ENCODE measurements around the gene CSNK1A1L. TPM values are rescaled to one million over a fixed set of nuclear protein-coding genes. Genes with fewer than 3 reads are reported as not detected.
A peak's percentile ranks its signal among the peaks of the same experiment; 100 is the strongest.

The CSNK1A1L gene
- 0.12 TPM for polyA plus RNA-seq (2013, experiment 1 of 2; ENCODE audit: insufficient read length)
- 0.07 TPM for polyA plus RNA-seq (2013, experiment 2 of 2; ENCODE audit: insufficient read length)

DNA sequence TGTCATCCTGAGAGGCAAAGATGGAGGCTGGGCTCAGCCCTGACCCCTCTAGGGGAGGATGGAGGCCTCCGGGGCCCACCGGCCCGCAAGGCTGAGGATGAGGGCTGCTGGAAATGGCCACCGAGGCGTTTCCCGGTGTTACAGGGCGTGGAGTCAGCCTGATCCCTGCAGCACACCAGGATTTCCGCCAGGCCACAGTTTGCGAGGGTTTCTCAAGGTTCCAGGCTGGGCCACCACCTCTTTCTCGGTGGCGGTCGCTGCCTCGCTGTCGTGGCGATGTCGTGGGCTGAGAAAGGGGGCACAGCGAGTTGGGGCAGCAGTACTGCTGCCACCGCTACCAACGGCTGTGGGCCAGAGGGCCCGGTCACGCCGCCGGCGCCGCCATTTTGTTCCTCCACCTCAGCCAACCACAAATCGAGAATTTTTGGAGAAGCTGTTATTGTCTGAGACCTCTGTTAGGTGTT is at the start of gene CSNK1A1L:
CSNK1A1L (minus strand) TSS at position 414 of the 464 bp plus-strand sequence; CDS start at position 6, 408 bp downstream.
- DNase-seq = no peak

DNA sequence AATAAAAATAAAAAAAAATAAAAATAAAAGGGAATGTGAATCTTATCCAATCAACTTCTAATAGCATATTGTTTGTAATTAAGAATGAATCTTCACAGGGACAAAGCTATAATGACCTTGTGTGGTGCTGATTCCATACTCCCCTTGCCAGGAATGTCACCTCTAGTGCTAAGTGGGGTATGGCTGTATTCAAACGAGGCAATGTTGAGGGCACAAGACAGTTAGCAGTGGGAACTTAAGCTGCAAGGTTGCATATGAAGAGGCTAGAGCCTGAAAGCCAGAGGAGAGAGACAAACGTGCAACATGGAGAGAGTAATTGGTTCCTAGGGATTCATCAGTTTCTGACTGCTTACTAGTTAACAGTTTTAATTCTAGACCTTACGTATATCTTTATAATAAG is 43.9 kb upstream of the CSNK1A1L start:
- DNase-seq = no peak

DNA sequence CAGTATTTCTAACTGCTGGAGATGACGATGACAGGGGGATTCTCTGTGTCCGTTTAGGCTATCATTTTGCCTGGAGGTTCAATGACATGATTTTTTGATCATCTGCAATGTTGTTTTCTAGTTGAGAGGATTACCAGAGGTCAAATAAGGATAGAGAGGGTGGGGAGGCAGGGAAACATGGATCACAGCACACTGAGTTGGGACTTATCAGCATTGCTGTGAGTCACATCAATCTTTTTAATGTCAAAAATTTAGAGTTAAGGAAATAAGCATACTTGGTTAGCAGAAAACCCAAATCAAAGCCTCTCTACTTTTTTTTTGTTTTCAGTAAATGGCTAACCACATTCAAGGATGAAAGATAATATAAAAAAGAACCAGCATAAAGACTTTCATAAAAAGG is 43.0 kb upstream of the CSNK1A1L start:
- peak; percentile 48 for DNase-seq

DNA sequence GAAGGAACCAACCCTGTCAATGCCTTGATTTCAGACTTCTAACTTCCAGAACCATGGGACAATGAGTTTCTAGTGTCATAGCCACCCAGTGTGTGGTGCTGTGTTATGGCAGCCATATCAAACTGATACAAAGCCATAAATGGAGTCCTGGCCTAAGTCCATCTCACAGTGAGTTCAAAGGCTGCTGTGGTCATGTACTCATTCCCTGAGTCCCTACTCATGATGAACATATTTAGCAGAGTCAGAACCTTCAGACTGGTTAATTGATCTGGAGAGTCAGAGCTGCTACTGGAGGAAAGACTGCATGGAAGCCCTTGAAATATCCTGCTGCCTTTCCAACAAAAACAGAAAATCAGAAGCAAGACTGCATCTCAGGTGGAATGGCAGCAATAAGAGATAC is 39.2 kb upstream of the CSNK1A1L start:
- peak; percentile 73 for DNase-seq

DNA sequence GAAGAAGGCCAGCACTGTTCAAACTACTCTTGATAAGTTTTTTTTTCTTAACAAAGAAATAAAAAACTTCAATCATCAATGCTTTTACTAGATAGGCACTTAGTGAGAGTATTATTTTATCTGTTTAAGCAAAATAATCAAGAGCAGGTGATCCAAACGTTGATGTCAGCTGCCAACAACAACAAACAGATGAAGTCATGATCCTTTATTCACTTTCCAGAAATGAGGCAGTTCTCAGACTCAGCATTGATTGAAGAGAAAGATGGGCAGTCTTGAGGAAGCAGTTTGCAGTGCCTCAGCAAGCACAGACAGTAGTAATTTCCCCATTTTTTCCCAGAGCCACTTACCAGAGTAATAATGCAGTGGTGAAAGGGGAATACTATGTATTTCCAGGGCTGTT is 38.4 kb upstream of the CSNK1A1L start:
- DNase-seq = peak; percentile 43

DNA sequence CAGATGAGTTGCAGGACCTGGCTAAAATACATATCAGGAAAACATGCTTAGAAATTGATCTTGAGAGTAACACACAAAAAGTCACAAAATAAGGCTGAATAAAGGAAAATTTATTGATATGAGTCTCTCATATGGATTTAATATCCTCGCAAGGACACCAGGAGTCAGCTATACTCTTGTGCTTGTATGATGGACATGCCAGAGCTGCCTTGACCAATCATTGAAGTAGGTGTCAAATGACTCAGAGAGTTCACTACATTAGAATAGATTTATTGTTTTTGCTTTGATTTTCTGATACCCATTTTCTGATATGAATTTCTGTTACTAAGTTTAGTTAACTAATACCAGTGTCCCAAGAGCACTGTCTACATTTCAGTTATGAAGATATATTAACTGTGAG is 37.4 kb upstream of the CSNK1A1L start:
- no peak for DNase-seq

DNA sequence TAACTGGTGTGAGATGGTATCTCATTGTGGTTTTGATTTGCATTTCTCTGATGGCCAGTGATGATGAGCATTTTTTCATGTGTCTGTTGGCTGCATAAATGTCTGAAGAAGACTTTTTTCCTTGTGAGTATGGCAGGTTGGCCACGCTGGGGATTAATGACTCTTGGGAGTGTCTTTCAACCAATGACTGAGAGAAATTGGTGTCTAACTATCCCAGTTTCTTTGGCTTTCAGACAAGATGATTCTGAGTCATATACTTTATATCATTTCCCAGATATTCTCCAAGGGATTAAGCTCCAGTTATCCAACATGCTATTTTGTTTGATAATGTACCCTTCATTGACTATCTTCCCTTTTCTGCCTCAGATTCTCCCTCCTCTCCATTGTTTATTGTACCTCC is 35.5 kb upstream of the CSNK1A1L start:
- DNase-seq = peak; percentile 81

DNA sequence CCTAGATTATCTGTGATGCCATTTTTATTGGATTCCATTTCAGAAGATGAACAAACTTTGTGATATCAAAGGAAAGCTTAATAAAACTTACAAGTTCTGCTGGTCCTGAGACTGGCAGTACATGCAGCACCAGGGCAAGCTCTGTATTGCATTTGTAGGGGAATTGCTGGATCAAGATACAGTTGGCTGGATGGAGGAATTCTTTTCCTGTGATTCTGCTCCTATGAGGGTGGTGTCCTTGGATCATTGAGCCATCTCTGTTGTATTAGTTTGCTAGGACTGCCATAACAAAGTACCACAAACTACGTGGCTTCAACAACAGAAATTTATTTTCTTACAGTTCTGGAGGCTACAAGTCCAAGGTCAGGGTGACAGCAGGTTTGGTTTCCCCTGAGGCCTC is 33.9 kb upstream of the CSNK1A1L start:
- DNase-seq = peak; percentile 27

DNA sequence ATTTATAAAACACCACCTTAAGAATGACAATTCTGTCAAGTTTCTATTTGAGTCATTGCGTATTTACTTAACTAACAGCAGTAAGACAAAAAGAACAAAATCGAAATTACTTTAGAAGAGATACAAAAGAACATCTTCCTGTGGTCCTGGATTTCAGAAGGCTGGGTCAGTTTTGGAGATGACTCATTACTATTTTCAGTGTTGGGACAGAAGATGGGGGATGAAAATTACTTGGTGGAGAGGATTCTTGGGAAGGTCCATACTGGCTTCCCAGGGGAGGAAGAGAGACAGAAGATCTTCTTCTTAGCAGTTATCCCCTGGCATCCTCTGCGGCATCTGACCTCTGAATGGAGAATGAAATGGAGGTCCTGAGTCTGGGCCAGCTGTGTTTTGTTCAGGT is 33.5 kb upstream of the CSNK1A1L start:
- peak; percentile 65 for DNase-seq

DNA sequence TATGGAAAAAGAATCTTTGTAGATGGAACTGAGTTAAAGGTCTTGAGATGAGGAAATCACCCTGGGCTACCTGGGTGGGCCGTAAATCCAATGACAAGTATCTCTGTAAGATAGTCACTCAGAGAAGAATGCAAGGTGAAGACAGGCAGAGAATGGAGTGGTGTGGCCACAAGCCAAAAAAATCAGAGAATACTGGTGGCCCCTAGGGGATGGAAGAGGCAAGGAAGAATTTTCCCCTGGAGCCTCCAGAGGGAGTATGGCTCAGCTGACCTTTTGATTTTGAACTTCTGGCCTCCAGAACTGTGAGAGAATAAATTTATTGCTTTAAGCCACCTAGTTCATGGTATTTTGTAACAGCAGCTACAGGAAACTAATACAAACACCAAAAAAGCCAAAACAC is 32.7 kb upstream of the CSNK1A1L start:
- peak; percentile 92 for DNase-seq

DNA sequence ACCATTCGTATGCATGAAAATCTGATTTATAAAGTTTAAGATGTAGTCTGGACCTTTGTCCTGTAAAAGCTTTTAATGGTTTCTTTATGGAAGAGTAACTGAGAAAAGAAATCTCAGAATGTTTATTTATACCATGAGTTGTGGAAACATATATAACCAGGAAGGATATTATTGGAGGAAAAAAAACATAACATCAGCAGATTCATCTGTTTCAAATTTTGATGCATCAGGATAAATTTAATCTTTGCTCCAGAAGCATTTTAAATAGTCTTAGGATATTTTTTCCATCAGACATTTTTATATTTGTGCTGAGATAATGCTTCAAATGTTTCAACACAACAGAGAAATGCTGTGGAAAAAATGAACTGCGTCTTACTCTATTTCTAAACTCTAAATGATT is 31.2 kb upstream of the CSNK1A1L start:
- DNase-seq = no peak

DNA sequence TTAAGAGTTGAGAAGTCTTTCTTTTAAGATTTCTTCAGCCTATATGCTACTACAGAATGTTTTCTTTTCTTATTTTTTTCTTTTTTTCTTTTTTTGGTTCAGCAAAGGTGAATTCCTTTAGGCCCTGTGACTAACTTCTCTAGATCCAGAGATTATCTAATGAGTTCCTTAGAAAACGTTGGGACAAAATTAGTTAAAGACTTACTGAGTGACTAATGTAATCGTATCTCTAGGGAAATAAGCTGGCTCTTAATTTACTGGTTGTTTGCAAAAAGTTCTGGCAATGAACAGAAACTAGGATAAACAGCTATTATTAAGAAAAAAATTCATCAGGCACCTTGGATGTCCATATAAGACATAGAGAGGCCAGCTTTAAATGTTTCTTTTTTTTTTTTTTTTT is 30.7 kb upstream of the CSNK1A1L start:
- no peak for DNase-seq

DNA sequence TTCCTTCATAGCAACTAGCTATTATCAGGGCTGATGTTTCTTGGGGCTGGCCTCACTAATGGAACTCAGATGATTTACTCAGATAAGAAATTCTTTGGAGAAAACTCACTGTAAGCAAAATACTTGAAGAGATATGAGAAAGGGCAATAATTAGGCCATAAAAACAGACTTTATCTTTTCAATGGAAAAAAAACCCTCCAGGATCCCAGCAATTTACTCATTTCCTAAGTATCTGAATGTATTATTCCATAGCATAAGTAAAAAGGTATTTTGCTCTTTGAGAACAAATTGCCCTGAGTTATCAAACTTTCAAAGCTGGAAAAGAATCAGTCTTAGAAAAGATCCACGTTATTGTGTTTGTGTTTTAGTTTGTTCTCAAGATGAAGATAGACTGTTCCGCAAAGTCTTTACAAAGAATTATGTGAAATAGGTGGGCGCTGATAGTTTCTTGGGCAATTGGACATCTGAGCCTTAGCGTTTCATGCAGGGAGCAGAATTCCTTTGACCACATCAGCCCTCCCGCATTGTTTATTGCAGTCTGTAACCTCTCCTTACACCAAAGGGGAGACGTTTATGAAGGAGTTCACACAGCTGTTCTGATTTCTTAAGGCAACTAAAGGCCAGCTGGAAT is 29.1 kb upstream of the CSNK1A1L start:
- peak; percentile 79 for DNase-seq

DNA sequence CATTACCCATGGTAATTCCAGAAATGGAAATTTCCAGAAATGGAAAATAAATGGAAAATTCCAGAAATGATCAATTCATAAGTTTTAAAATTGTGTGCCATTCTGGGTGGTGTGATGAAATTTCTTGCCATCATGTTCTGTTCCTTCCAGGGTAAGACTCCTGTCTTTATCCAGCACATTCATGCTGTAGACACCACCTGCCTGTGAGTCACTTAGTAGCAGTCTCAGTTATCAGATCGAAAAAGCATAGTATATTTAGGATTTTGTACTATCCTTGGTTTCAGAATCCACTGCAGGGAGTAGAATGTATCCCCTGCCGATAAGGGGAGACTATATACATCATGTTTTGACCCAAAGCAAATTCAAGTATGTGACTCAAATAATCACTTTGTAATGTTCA is 26.7 kb upstream of the CSNK1A1L start:
- DNase-seq = no peak

DNA sequence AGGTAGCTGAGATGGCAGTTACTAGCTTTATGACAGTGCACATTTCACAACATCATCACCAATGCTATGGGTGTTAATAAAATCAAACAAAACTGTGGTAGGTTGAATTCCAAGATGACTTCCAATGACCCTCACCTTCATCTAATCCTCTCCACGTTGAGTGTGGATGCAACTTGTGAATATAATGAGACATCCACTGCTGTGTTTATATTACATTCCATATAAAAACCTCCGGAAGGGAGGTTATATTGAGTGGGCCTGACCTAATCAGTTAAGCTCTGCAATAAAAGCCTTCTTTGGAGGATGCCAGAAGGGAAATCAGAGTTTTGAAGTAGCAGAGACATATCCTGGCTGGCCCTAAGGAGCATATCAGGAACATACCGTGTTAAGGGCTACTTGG is 25.6 kb upstream of the CSNK1A1L start:
- no peak for DNase-seq

DNA sequence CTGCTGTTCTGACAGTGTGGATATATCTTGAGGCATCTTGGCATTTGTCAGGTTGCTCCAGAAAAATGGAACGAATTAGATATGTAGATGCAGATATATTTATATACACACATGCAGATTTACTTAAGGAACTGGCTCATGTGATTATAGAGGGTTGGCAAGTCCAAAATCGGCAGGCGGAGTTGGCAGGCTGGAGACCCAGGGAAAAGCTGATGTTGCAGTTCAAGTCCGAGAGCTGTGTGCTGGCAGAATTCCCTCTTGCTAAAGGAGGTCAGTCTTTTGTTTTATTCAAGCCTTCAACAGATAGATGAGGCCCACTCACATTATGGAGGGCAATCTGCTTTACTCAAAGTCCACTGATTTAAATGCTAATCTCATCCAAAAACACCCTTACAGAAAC is 24.4 kb upstream of the CSNK1A1L start:
- no peak for DNase-seq

DNA sequence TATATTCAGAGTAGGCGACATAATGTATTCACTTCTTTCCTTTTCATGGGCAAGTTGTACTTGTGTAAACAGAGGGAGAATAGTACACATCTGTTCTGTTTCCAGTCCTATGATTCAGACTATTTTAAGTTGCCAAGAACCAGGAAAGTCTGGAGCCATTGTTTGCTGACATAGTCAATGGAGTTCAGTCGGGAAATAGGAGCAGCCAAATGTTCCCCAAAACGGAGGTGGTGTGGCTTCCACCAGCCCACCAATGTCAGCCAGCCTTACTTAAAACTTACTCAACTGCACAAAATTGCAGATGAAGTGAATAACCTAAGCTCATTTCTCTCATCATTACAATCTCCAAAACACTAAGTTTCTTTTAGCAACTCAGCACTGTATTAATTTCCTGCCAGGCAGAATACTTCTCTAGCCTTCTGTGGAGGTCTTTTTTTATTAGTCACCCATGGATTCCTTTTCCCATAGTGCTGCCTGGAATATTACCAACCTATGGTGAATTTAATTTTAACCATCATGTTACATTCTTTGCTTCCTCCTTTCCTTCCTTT is 22.3 kb upstream of the CSNK1A1L start:
- peak; percentile 88 for DNase-seq

DNA sequence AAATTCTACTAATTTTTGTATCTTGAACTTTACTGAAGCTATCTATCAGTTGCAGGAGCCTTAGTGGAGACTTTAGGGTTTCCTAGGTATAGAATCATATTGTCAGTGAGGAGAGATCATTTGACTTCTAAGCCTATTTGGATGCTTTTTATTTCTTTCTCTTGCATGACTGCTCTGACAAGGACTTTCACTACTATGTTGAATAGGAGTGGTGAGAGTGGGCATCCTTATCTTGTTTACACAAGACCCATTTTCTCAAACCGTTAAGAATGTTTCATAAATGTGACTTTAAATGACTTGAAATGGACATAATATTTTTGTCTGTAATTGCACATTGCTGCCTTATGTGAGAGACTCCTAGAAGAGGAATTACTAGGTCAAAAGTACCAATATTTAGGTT is 17.9 kb upstream of the CSNK1A1L start:
- no peak for DNase-seq

DNA sequence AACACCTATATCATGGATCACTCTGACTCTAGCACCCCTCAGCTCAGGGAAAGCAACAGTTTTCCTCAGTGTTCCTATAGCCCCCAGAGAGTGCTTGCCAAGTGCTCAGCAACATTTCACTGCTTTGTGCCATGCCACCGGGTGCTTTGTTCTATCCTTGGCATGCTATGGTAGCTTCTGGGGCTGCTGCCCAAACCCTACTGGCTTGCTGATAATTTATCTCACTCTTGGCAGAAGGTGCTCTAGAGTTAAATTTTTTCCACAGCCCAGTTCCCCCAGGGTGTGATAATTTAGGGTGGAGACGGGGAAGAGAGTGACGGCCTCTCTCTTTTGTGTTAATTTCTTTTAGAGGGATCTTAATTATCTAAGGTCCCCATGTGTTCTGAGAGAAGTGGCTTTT is 12.6 kb upstream of the CSNK1A1L start:
- no peak for DNase-seq

DNA sequence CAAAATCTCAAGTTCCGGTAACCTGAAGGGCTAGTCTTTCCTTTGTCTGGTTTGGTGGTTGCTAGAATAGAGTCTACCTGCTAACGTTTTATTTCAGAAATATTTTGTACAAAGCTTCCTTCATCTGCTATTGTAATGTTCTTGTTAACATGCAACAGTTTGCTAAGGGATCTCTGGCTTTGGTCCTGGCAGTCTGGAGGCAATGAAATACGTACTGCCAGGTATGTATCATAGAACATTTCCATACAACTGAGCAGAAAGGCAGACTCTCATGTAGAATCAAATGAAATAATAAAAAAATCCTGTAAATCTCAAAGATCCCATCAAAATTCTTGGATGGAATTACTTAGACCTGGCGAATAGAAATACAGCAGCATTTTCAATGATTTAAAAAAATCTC is 8.8 kb upstream of the CSNK1A1L start:
- no peak for DNase-seq

DNA sequence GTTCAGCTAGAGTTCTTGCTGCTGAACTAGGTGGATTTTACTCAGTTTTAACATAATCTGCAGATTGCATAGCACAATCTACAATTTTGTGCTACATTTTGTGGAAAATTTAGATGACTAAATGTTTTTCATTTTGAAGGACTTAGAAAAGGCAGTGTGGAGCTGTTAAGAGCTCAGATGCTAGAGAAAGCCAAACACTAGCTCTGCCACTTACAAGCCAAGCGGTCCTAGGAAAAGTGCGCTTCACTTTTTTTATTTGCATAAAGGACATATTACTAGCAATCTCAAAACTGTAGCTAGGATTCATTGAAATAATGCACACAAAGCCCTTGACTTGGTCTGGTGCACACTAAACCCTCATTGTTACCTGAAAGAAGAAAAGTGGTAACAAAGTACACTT is 8.1 kb upstream of the CSNK1A1L start:
- DNase-seq = no peak

DNA sequence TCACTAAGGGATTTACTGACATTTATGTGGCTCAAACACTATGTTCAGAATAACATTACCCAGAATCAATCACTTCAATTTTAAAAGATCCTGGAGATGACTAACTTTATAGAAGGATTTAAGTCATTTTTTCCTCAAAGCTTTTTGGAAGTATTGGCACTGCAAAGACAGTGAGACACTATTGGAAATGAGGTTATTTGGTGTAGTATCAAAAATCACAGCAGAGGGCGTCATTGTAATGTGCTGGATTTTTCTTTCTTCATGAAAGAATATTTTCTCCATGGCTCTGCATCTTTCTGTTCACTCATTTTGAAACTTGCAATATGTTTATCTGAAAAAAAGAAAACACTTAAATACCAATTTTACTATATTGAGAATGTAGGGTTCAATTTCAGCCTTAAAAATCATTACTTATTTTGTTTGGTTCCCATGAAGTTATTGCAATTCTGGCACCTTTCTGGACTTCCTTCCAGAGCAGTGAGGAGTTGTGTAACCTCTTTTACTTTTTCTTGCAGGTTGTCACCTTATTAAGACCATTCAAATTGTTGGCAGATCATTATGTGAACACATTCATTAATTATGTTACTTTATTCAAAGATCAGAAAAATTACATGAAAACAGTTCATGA is 3.7 kb upstream of the CSNK1A1L start:
- peak; percentile 86 for DNase-seq

DNA sequence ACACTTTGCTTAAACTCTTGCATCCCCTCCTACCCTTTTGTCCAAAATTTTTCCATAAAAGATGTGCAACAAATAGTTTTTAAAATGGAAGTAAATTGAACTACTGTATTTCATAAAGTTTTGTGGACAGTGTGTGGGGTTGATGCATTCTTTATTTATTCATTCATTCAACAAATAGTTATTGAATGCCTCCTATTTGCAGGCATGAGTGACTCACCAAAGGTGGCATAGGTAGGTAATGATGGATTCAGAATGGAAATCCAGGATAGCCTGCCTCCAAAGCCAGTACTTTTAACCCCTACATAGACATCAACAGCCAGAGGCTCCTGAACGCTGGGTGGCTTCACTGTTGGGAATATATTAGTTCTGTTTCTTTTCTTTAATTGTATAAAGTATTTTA is 2.4 kb upstream of the CSNK1A1L start:
- no peak for DNase-seq

DNA sequence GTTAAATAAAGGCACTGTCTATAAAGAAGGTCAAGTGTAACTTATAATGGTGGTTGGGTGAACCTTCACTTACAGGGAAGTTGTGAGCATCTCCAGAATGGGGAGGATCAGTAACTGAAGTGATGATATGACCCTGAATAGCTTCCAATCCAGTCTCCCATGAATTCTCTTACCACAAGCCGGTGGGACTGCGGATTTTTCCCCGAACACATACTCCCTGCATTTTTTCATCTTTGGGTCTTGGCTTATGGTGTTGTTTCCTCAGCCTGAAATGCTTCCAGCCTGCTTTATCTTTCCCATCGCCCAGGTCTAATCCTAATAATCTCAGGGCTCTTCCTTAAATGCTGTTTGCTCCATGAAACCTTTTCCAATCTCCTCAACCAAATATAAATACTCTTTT is 2.0 kb upstream of the CSNK1A1L start:
- DNase-seq = peak; percentile 31

Data from fibroblast of skin of scalp (primary cell).